Natural killer cell (primary cell): ENCODE measurements around the gene OR7C1. TPM values are rescaled to one million over a fixed set of nuclear protein-coding genes. Genes with fewer than 3 reads are reported as not detected.

ENCODE experiments used
- ATAC-seq, 3 donors: fragments of 150-1000 bp in 2 of 3; fragments of 200-7000 bp in 1 of 3; cut with Tn5 transposase; 1 replicate in 1 of 3; 2 replicates in 2 of 3; pipeline ENCODE4 v1.10.0; 2021; ENCODE audit warnings: mild to moderate bottlenecking in 2 of 3, moderate library complexity in 2 of 3
- DNase-seq, 2 donors: peaks; one replicate each; pipeline versions ENCODE4 v3.0.0 to v3.0.0-alpha.2; 2013 to 2021; ENCODE audit warnings: mixed read lengths in 1 of 2
- H3K27ac ChIP-seq: one replicate; pipeline ENCODE4 v1.5.1; 2013; ENCODE audit warnings: mild to moderate bottlenecking, low read length
- H3K27me3 ChIP-seq: one replicate; pipeline ENCODE4 v1.6.1; 2013; ENCODE audit warnings: low read length; ENCODE audit not compliant: control insufficient read depth, insufficient read depth
- H3K36me3 ChIP-seq: one replicate; pipeline ENCODE4 v1.6.1; 2013; ENCODE audit warnings: low read length; ENCODE audit not compliant: control insufficient read depth, insufficient read depth
- H3K4me1 ChIP-seq: one replicate; pipeline ENCODE4 v1.6.1; 2013; ENCODE audit warnings: low read length; ENCODE audit not compliant: control insufficient read depth, insufficient read depth
- H3K4me3 ChIP-seq: one replicate; pipeline ENCODE4 v1.5.1; 2013; ENCODE audit warnings: low read length
- H3K9me3 ChIP-seq: one replicate; pipeline ENCODE4 v1.6.1; 2013; ENCODE audit warnings: low read length; ENCODE audit not compliant: control insufficient read depth, insufficient read depth
- H3K27ac Mint-ChIP-seq, 2 donors: one replicate each; pipeline ENCODE4 v1.8.0; 2022; ENCODE audit warnings: mild to moderate bottlenecking in 2 of 2, mixed read lengths in 2 of 2, moderate library complexity in 1 of 2
- H3K27me3 Mint-ChIP-seq, 2 donors: one replicate each; pipeline ENCODE4 v1.8.0; 2022; ENCODE audit warnings: low read depth in 2 of 2, mixed read lengths in 2 of 2
- H3K36me3 Mint-ChIP-seq: one replicate; pipeline ENCODE4 v1.8.0; 2022; ENCODE audit warnings: mixed read lengths
- H3K4me1 Mint-ChIP-seq, 2 donors: one replicate each; pipeline ENCODE4 v1.8.0; 2022; ENCODE audit warnings: mixed read lengths in 2 of 2
- H3K4me3 Mint-ChIP-seq: one replicate; pipeline ENCODE4 v1.8.0; 2022; ENCODE audit warnings: mild to moderate bottlenecking, moderate library complexity, mixed read lengths
- H3K9me3 Mint-ChIP-seq, 2 donors: one replicate each; pipeline ENCODE4 v1.8.0; 2022; ENCODE audit warnings: mixed read lengths in 2 of 2
- WGBS: methylation state at CpG from one replicate; pipeline ENCODE4 v1.1.7; 2013; ENCODE audit warnings: missing lambda C conversion rate; ENCODE audit not compliant: insufficient coverage; 5-methylcytosine and 5-hydroxymethylcytosine counted together
- intact Hi-C: fragments of 100-400 bp; cut with micrococcal nuclease; formaldehyde crosslinking; loops from one replicate; pipeline ENCODE4 v1.14.2; 2022
- total RNA-seq, 4 donors: library from RNA; stranded (reverse); fragments of 120-200 nt in 1 of 4; gene quantifications; one replicate each; pipeline versions ENCODE4 v1.2.3 to v1.2.4, GENCODE V29; 2013 to 2022
- TF ChIP-seq, protein P1 (sequence below): fragments of 200-600 bp; IDR thresholded peaks from one replicate; pipeline ENCODE4 v1.8.0; 2022; ENCODE audit warnings: antibody characterized with exemption

Gene OR7C1
- total RNA-seq, 3 donors from 2014 or later (not counting 1 experiment from before 2014, with no cell fraction given), result not detected

DNA sequence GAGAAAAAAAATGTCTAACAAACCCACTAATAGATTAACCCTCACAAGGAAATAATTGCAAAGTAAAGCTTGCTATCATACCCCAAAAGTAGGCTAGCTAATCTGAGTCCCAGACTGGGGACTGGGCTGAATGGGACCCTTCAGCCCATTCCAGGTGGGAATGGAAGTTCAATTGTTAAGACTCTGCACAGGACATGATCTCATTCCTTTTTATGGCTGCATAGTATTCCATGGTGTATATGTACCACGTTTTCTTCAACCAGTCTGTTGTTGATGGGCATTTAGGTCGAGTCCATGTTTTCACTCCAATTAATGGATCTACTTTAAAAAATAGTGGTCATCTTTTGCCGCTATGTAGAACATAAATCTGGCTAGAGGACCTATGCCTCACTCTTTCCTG lies 17.9 kb downstream of the OR7C1 start:
- Histone ChIP-seq H3K9me3 (no peaks in the 10 kb centered on the region), H3K27me3 (no peaks in the 10 kb centered on the region), H3K36me3 (no peaks in the 10 kb centered on the region), H3K4me3 (no peak overlapping the region), H3K27ac (no peak overlapping the region), H3K4me1 (no peaks in the 10 kb centered on the region)
- H3K36me3 Mint-ChIP-seq, result no peaks in the 10 kb centered on the region
- TF ChIP-seq, protein P1, sequence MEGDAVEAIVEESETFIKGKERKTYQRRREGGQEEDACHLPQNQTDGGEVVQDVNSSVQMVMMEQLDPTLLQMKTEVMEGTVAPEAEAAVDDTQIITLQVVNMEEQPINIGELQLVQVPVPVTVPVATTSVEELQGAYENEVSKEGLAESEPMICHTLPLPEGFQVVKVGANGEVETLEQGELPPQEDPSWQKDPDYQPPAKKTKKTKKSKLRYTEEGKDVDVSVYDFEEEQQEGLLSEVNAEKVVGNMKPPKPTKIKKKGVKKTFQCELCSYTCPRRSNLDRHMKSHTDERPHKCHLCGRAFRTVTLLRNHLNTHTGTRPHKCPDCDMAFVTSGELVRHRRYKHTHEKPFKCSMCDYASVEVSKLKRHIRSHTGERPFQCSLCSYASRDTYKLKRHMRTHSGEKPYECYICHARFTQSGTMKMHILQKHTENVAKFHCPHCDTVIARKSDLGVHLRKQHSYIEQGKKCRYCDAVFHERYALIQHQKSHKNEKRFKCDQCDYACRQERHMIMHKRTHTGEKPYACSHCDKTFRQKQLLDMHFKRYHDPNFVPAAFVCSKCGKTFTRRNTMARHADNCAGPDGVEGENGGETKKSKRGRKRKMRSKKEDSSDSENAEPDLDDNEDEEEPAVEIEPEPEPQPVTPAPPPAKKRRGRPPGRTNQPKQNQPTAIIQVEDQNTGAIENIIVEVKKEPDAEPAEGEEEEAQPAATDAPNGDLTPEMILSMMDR, result no peak
- H3K27me3 Mint-ChIP-seq, result peaks cover 0 to 5% of the 10 kb centered on the region in 2 donors
- H3K4me1 Mint-ChIP-seq, result no peaks in the 10 kb centered on the region
- intact Hi-C loops, result no loop called here
- no peaks in the 10 kb centered on the region for H3K9me3 Mint-ChIP-seq
- DNase-seq, result no peak
- ATAC-seq, result no peak
- H3K4me3 Mint-ChIP-seq, result no peak overlapping the region
- 72% methylated on average over 3 of the region's 3 CpGs for WGBS
- no peak overlapping the region for H3K27ac Mint-ChIP-seq

DNA sequence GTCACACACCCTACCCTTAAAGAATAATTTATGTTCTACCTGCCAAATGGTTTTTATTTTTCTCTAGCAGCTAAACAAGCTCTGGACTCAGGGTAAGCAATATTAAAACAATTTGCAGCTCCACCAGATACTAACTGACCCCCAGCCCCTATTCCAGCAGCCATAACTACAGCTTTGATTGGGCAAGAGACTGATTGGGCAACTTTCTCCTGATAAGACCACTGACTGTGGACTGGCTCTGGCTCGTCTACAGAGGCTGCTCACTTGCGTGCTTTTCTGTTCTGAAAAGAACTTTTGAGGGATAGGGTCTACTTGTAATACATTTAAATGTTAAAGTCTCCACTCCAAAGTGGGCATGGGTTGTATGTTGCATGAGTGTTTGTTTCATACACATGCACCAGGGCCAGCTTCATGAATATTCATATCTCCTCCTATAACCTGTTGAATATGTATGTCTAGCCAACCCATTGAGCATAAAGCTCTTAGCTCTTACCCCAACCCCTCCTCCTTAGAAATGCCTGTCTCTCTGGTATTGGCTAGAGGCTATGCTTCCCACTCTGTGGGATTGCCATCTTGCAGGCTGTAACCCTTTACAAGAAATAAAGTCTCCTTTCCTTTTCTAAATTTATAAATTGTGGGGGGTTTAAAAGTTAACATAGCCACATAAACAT lies 19.9 kb downstream of the OR7C1 start:
- TF ChIP-seq, protein P1, result no peak
- Mint-ChIP-seq H3K4me3 (no peak overlapping the region), H3K4me1 (no peaks in the 10 kb centered on the region), H3K36me3 (no peaks in the 10 kb centered on the region), H3K9me3 (no peaks in the 10 kb centered on the region), H3K27ac (no peak overlapping the region), H3K27me3 (peaks cover 0 to 3% of the 10 kb centered on the region in 2 donors)
- WGBS, result 91% methylated on average over 2 of the region's 2 CpGs
- no peak overlapping the region for H3K27ac ChIP-seq
- no peak overlapping the region for H3K4me3 ChIP-seq
- no peaks in the 10 kb centered on the region for H3K36me3 ChIP-seq
- DNase-seq (no peak), ATAC-seq (no peak)
- H3K9me3 ChIP-seq, result no peaks in the 10 kb centered on the region
- H3K4me1 ChIP-seq, result no peaks in the 10 kb centered on the region
- no peaks in the 10 kb centered on the region for H3K27me3 ChIP-seq
- intact Hi-C loops, result no loop called here

DNA sequence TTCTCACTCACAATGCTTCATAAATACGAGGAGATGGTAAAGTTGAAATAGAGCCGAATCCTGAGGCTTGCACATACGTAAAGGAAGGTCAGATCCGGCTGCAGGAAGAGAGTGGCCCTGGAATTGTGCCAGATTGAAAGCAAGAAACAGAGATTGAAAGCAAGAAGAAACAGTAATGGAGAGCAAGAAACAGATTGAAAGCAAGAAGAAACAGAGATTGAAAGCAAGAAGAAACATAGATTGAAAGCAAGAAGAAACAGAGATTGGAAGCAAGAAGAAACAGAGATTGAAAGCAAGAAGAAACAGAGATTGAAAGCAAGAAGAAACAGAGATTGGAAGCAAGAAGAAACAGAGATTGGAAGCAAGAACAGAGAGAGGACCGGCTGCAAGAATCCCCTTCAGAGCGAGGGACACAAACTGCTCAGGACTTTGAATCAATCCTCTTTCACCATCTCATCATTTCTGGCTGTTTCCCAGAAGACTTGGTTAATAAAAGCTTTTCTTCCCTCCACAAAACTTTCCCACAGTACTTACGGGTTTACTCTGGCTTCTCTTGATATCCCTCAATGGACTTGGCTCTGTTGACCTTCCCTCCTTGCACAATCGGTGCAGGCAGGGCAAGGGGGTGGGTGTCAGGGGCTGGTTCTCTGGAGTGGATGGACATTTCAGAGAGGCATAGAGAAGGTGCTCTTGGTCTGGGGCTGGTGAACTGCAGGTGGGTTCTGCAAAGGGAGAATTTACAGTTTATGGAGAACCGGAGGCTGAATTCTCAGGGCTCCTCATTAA lies 25.5 kb downstream of the OR7C1 start:
- Mint-ChIP-seq H3K9me3 (no peaks in the 10 kb centered on the region), H3K4me1 (no peaks in the 10 kb centered on the region), H3K36me3 (no peaks in the 10 kb centered on the region), H3K27ac (no peak overlapping the region), H3K27me3 (no peaks in the 10 kb centered on the region), H3K4me3 (no peak overlapping the region)
- no peaks in the 10 kb centered on the region for H3K4me1 ChIP-seq
- intact Hi-C loops, result no loop called here
- no peak overlapping the region for H3K4me3 ChIP-seq
- TF ChIP-seq, protein P1, result no peak
- no peaks in the 10 kb centered on the region for H3K9me3 ChIP-seq
- no peaks in the 10 kb centered on the region for H3K36me3 ChIP-seq
- no peak for ATAC-seq
- H3K27me3 ChIP-seq, result no peaks in the 10 kb centered on the region
- 55% methylated on average over 9 of the region's 9 CpGs for WGBS
- no peak for DNase-seq
- H3K27ac ChIP-seq, result no peak overlapping the region
